HepG2 (cell line): Measurements from ENCODE around the gene FHIT. TPM values are rescaled to one million over a fixed set of nuclear protein-coding genes. Genes with fewer than 3 reads are reported as not detected.

ENCODE experiments used
- ATAC-seq: fragments of 200-7000 bp; cut with Tn5 transposase; 3 replicates; pipeline ENCODE4 v1.9.1; 2020; ENCODE audit warnings: mild to moderate bottlenecking, moderate library complexity
- BruUV-seq: library from RNA; stranded (reverse); fragments of 400-500 nt; replicated peaks from 2 replicates; lab custom pipeline; 2021; lab: Mats Ljungman, UMichigan
- CTCF ChIA-PET: fragments of 300-600 bp; formaldehyde crosslinking; extraction: SDS; loops from one replicate; lab custom pipeline; 2021; ENCODE audit warnings: low total read pairs, inconsistent platforms, low intra/inter-chr PET ratio; lab: Yijun Ruan, JAX
- POLR2A ChIA-PET: fragments of 350-600 bp; sonication (Branson Sonifier 250); formaldehyde crosslinking; loops from one replicate; lab custom pipeline; 2020; ENCODE audit warnings: antibody characterized with exemption, inconsistent platforms; lab: Yijun Ruan, JAX
- DNase-seq: peaks from one replicate; pipeline ENCODE4 v3.0.0-alpha.2; 2015; ENCODE audit warnings: low spot score
- FAIRE-seq: peaks from 3 replicates; lab custom pipeline; 2011; peaks lifted over from hg19 to GRCh38; lab: Jason Lieb, UNC
- H2AFZ ChIP-seq: one replicate; pipeline ENCODE4 v1.6.1; 2011; ENCODE audit warnings: low read length, inconsistent platforms
- H3K27ac ChIP-seq: fragments of 300-600 bp; 3 replicates; pipeline ENCODE4 v1.8.0; 2011; ENCODE audit warnings: mixed run types, mild to moderate bottlenecking, mixed read lengths, low read length, inconsistent platforms; ENCODE audit not compliant: insufficient read depth; ENCODE audit errors: extremely low read length
- H3K27me3 ChIP-seq, 2 experiments: fragments of 200-600 bp in 1 of 2; 2 replicates in 1 of 2; 3 replicates in 1 of 2; pipeline versions ENCODE4 v1.6.0 to v1.8.0; 2011; ENCODE audit warnings: low read length in 2 of 2, mild to moderate bottlenecking in 2 of 2, moderate library complexity in 2 of 2, inconsistent platforms in 1 of 2; ENCODE audit not compliant: insufficient read depth in 2 of 2, control insufficient read depth in 1 of 2
- H3K36me3 ChIP-seq, 2 experiments: fragments of 200-600 bp in 1 of 2; replicated peaks in 1 of 2; 2 replicates in 1 of 2; 3 replicates in 1 of 2; pipeline versions ENCODE4 v1.5.1 to v1.8.0; 2011; ENCODE audit warnings: low read length in 2 of 2, inconsistent platforms in 1 of 2; ENCODE audit not compliant: insufficient read depth in 2 of 2, control insufficient read depth in 1 of 2
- H3K4me1 ChIP-seq: 2 replicates; pipeline ENCODE4 v1.5.1; 2012; ENCODE audit warnings: low read length, inconsistent platforms; ENCODE audit not compliant: insufficient read depth
- H3K4me2 ChIP-seq: 2 replicates; pipeline ENCODE4 v1.6.0; 2011; ENCODE audit warnings: low read depth, low read length, inconsistent platforms
- H3K4me3 ChIP-seq, 3 experiments: fragments of 200-600 bp in 1 of 3; sonication (generic), shearing (Covaris generic) in 1 of 3; replicated peaks in 1 of 3; 2 replicates each; pipeline ENCODE4 v1.5.1; 2011 to 2016; ENCODE audit warnings: low read length in 3 of 3, inconsistent platforms in 2 of 3, low read depth in 2 of 3, mild to moderate bottlenecking in 2 of 3, control low read depth in 1 of 3, mixed read lengths in 1 of 3; ENCODE audit not compliant: insufficient read depth in 1 of 3
- H3K79me2 ChIP-seq: one replicate; pipeline ENCODE4 v1.6.1; 2011; ENCODE audit warnings: low read length, inconsistent platforms; ENCODE audit not compliant: insufficient read depth
- H3K9ac ChIP-seq: 2 replicates; pipeline ENCODE4 v1.6.0; 2011; ENCODE audit warnings: mild to moderate bottlenecking, low read depth, low read length, inconsistent platforms; ENCODE audit not compliant: insufficient read depth
- H3K9me3 ChIP-seq: 2 replicates; pipeline ENCODE4 v1.5.1; 2012; ENCODE audit warnings: mild to moderate bottlenecking, low read length
- H4K20me1 ChIP-seq: 2 replicates; pipeline ENCODE4 v1.6.0; 2011; ENCODE audit warnings: inconsistent platforms, mild to moderate bottlenecking, low read length, moderate library complexity; ENCODE audit not compliant: insufficient read depth
- CC2D1A ChIP-seq: sonication (generic); formaldehyde crosslinking; IDR thresholded peaks from 2 replicates; pipeline ENCODE4 v1.8.1; 2023; ENCODE audit warnings: mild to moderate bottlenecking, missing genetic modification reagents
- HMGA1 ChIP-seq: sonication (generic); formaldehyde crosslinking; conservative IDR thresholded peaks from 2 replicates; pipeline ENCODE4 v1.4.0; 2020; ENCODE audit warnings: missing genetic modification reagents
- MAFK ChIP-seq, 2 experiments: IDR thresholded peaks in 1 of 2; conservative IDR thresholded peaks in 1 of 2; 2 replicates each; pipeline ENCODE4 v1.6.1; 2011; ENCODE audit warnings: improper control_type of control experiment in 2 of 2, low read length in 2 of 2
- MBNL3 ChIP-seq: fragments of 250-450 bp; sonication (Bioruptor Pico); conservative IDR thresholded peaks from 2 replicates; pipeline ENCODE4 v1.8.0; 2022; ENCODE audit warnings: mild to moderate bottlenecking, inconsistent platforms
- MXD1 ChIP-seq: sonication (generic); formaldehyde crosslinking; IDR thresholded peaks from 2 replicates; pipeline ENCODE4 v1.4.0; 2020; ENCODE audit warnings: mild to moderate bottlenecking, missing genetic modification reagents
- NR1H2 ChIP-seq: sonication (generic); formaldehyde crosslinking; IDR thresholded peaks from 2 replicates; pipeline ENCODE4 v1.8.1; 2022; ENCODE audit warnings: low read depth, missing genetic modification reagents, borderline replicate concordance
- TRIM24 ChIP-seq: sonication (generic); formaldehyde crosslinking; IDR thresholded peaks from 2 replicates; pipeline ENCODE4 v1.8.0; 2022; ENCODE audit warnings: mild to moderate bottlenecking, missing genetic modification reagents
- UBTF ChIP-seq: sonication (generic); formaldehyde crosslinking; IDR thresholded peaks from 2 replicates; pipeline ENCODE4 v1.4.0; 2020; ENCODE audit warnings: mild to moderate bottlenecking, missing genetic modification reagents
- ZNF234 ChIP-seq: sonication (generic); formaldehyde crosslinking; conservative IDR thresholded peaks from 2 replicates; pipeline ENCODE4 v1.5.1; 2020; ENCODE audit warnings: mild to moderate bottlenecking, missing genetic modification reagents
- ZNF589 ChIP-seq: sonication (generic); formaldehyde crosslinking; conservative IDR thresholded peaks from 2 replicates; pipeline ENCODE4 v1.8.0; 2022; ENCODE audit warnings: mild to moderate bottlenecking, moderate library complexity, missing genetic modification reagents
- ZNF878 ChIP-seq: sonication (generic); formaldehyde crosslinking; IDR thresholded peaks from 2 replicates; pipeline ENCODE4 v1.8.1; 2023; ENCODE audit warnings: mild to moderate bottlenecking, missing genetic modification reagents, moderate library complexity
- WGBS: methylation state at CpG from one replicate; pipeline ENCODE4 v1.1.6; 2017; ENCODE audit warnings: low lambda C conversion rate; 5-methylcytosine and 5-hydroxymethylcytosine counted together
- in situ Hi-C: cut with HindIII; loops from 2 replicates; pipeline ENCODE4 v1.10.0; 2017; ENCODE audit warnings: low pct_unique_long_range_greater_than_20kb; ENCODE audit not compliant: extremely low pct_ligation_motif_present
- intact Hi-C: fragments of 100-400 bp; cut with micrococcal nuclease; formaldehyde crosslinking; loops from one replicate; pipeline ENCODE4 v1.10.0; 2022; ENCODE audit not compliant: unreplicated experiment
- polyA plus RNA-seq, 8 experiments: library from polyadenylated mRNA; depleted of rRNA in 3 of 8; stranded (reverse) in 7 of 8; unstranded in 1 of 8; fragments of >200 nt; fragmentation: Illumina TruSeq in 4 of 8; extraction: Trizol in 4 of 8; gene quantifications; 2 replicates each; pipeline versions ENCODE4 v1.2.1 to v1.2.3, GENCODE V29; 2011 to 2016; ENCODE audit warnings: low read depth in 4 of 8, missing spikeins in 1 of 8, mixed read lengths in 1 of 8; ENCODE audit not compliant: insufficient read depth in 1 of 8
- total RNA-seq, 5 experiments: library from RNA; depleted of rRNA; stranded (reverse); fragments of >200 nt; fragmentation: Illumina TruSeq; extraction: Trizol; gene quantifications; 2 replicates each; pipeline ENCODE4 v1.2.3, GENCODE V29; 2016; ENCODE audit warnings: low read depth in 1 of 5

Gene FHIT
- total and polyA plus RNA-seq, 2 of the 13 experiments (the other 11 are each of a cell fraction or from before 2014, with no cell fraction given): 4.0 to 4.6 TPM

- no peaks in the 10 kb centered on the region for H3K27me3 ChIP-seq
- intact Hi-C loops: no loop called here
- H3K9me3 ChIP-seq: no peaks in the 10 kb centered on the region
- no peaks in the 10 kb centered on the region for H3K4me1 ChIP-seq
- H3K27ac ChIP-seq: no peak overlapping the region
- no peaks in the 10 kb centered on the region for H3K36me3 ChIP-seq
- ATAC-seq: no peak
- no TSS peak for BruUV-seq
- POLR2A ChIA-PET: no interaction called here
- H3K79me2 ChIP-seq: no peaks in the 10 kb centered on the region
- TF ChIP-seq ZNF234 (CRISPR knock-in tag): no peak
- TF ChIP-seq MAFK (conservative IDR thresholded peaks at IDR 0.05 in 1 of 2, IDR thresholded peaks at IDR 0.05 in 1 of 2; ENCODE audit: low read length in 2 of 2): peak; percentile 27 to 62; a peak in 2 of 4 replicates
- TF ChIP-seq CC2D1A: no peak
- TF ChIP-seq ZNF589 (CRISPR knock-in tag): no peak
- TF ChIP-seq, all 625 proteins: peak for 1
- FAIRE-seq (no peak), DNase-seq (no peak)
- no peak overlapping the region for H2AFZ ChIP-seq
- no peak overlapping the region for H3K4me2 ChIP-seq
- CTCF ChIA-PET: no interaction called here
- WGBS: 19% methylated on average over 2 of the region's 2 CpGs
- no peaks in the 10 kb centered on the region for H4K20me1 ChIP-seq
- no peak overlapping the region for H3K4me3 ChIP-seq
- no peak overlapping the region for H3K9ac ChIP-seq
- in situ Hi-C loops: no loop called here
These were observed 915.2 kb downstream of the FHIT start for GRCh38 chr3:60336061-60336460.

GRCh38 chr3:60333710-60334109, 917.5 kb downstream of the FHIT start:
- no peaks in the 10 kb centered on the region for H3K4me1 ChIP-seq
- TF ChIP-seq NR1H2 (CRISPR knock-in tag) (no peak), MBNL3 (CRISPR knock-in tag) (no peak), UBTF (CRISPR knock-in tag) (no peak), MXD1 (CRISPR knock-in tag) (no peak), TRIM24 (CRISPR knock-in tag) (no peak), ZNF878 (no peak), HMGA1 (CRISPR knock-in tag) (no peak)
- H4K20me1 ChIP-seq: no peaks in the 10 kb centered on the region
- FAIRE-seq (no peak), DNase-seq (no peak), ATAC-seq (no peak)
- in situ Hi-C loops: no loop called here
- no peaks in the 10 kb centered on the region for H3K79me2 ChIP-seq
- H3K27me3 ChIP-seq: no peaks in the 10 kb centered on the region
- no peaks in the 10 kb centered on the region for H3K9me3 ChIP-seq
- H3K27ac ChIP-seq: no peak overlapping the region
- WGBS: 10% methylated on average over 1 of the region's 1 CpG
- BruUV-seq: no TSS peak
- intact Hi-C loops: no loop called here
- ChIA-PET CTCF (no interaction called here), POLR2A (no interaction called here)
- H3K9ac ChIP-seq: no peak overlapping the region
- no peaks in the 10 kb centered on the region for H3K36me3 ChIP-seq
- no peak overlapping the region for H3K4me2 ChIP-seq
- H3K4me3 ChIP-seq: no peak overlapping the region
- no peak overlapping the region for H2AFZ ChIP-seq
